GM19023 (cell line): ENCODE results near the gene TCF4.

Experiments used
- ATAC-seq: cut with Tn5 transposase; IDR thresholded peaks from one replicate; pipeline ENCODE4 v1.9.1; 2021; ENCODE audit warnings: mild to moderate bottlenecking, moderate library complexity; ENCODE audit not compliant: unreplicated experiment

The TCF4 gene

DNA sequence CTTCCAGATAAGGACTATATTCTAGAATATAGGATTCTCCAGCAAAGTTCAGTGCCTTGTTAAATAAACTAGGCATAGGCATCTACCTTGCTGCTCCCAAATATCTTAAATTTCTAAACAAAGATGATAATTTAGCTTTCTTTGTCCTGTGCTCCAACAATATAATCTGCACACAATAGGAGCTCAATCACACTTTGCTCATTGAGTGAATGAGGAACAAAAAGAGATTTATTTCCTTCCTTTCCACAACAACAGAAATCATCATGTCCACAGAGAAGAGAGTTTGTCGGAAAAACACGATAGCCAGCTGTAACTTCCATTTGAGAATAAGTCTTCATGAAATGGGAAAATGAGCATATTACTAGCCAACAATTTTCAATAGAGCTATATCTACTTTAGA is 256.7 kb downstream of the TCF4 start:
- ATAC-seq: no peak

DNA sequence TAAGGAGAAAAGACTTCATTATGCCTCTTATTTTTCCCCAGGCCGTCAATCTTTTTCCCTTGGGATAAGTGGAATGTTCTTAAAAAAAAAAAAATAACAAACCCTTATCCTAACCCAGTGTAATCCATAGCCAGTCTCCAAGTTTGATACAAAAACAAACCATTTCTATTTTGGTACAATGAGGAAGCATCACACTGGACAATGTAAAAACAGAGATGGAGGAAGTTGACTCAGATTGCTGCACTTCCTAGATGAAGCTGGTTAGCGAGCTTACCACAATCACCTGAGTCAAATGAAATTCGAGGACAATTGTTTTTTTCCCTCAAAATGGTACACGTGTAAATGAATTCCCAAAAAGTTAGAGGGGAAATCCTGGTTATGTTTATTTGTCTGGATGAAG is 259.7 kb downstream of the TCF4 start:
- no peak for ATAC-seq

DNA sequence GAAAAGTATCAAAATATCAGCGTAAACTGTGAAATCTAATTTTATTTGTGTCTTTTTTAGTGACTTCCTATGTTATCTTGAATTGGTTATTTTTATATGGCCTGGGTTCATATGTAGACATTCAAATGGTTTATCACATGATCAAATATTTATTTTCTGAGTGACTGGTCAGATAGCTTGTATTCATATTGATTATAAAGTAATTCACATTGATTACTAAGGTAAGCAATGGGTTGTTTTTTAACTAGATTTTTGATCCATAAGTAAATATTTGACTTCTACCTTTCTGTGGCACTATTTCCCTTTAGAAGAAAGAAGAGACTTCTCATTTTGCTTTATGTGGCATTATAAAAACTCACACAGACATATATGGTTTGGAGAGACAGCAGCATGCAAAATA is 260.5 kb downstream of the TCF4 start:
- no peak for ATAC-seq

DNA sequence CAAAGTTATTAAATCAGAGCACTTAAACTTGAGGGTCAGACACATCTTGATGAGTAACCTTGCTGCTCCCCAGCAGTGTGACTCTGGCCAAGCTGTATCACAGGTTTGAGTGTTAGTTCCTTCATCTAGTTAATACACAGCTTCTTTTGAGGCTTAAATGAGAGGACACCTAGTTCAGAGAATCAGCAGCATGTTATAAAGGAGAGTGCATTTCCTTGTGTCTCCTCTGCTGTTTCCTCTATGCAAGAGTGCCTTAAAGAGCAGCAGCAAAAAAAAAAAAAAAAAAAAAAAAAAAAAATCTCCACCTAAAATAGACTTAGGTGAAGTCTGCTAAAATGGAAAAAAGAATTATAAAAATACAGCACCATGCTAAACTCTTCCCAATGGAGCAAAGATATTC is 261.9 kb downstream of the TCF4 start:
- no peak for ATAC-seq

DNA sequence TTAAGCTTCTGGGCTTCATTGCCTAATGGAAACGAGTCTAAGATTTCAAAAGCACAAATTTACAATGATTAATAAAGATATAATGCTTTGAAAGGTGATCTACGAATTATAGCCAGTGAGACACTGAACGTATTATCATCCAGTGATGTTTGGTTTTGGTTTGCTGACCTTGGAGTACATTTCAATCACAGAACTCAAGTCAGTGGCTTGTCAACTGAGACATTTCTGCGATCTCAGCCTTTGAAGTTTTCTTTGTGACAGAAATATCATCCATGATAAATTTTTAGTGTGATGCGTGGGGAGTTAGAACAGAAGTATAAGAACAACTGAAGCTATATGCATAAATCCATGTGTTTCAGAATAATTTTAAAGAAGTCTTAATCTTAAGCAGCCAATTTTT is 263.8 kb downstream of the TCF4 start:
- ATAC-seq: no peak

DNA sequence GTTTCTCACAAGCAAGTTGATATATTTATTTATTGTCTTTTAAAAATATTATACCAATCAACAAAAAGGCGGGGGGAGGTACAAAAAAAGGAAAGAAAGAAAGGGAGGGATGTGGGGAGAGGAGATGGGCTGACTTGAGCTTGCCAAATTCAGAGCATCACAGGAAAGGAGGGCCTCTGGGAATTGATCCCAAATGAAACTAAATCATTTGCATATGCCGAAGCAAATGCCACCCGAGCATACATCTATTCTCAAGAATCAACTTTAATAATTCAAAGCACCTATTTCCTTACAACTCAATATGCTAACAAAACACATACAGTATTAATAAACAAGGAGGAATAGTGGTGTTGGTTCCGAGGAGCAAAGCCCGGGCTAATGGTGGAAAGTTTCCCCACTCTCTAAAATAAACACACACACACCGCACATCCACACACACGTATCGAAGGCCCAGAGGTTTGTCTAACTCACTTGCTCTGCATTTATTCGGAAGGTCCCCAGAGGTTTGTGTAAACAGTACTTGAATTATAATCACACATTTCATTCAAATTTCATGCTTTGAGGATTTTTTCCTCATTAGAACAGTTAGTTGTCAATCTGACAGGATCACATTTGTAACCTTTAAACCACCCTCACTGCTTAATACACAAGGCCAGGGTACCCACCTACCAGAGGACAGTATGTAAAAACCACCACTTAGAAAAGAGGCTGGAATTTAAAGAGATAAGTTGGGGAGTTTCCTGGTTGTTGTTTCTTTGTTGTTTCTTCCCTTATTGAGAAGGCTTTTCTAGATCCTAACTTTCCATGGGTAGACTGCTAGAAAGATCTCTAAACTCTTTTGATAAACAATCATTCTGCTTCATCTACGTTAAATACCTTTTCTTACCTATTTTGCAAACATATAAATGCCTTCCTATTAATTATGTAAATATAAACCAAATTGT is 264.7 kb downstream of the TCF4 start:
- ATAC-seq: no peak

DNA sequence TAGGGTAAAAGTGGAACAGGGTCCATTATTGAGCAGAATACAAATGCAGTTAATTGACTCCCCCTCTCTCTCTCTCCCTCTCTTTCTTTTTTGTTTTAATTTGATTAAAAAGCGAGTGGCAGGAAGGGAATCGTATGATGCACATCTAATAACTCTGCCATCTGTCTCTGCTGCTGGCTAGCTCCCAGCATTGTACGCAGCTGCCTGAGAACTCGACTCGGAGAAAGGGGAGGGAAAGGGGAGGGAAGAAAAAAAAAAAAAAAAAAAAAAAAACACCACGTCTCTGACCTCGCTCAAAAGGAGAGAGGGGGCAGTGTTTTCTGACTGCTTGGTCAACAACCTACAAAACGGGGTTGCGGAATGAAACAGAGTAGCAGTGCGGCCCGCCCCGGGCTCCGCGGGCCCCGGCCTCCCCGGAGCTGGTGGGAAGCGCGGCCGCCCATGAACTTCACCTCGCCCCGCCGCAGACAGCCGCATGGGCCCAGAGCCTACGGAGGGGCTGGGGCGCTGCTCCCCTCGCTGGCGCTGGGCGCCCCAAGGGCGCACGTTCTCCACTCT is 265.7 kb downstream of the TCF4 start:
- ATAC-seq: peak; percentile 71

DNA sequence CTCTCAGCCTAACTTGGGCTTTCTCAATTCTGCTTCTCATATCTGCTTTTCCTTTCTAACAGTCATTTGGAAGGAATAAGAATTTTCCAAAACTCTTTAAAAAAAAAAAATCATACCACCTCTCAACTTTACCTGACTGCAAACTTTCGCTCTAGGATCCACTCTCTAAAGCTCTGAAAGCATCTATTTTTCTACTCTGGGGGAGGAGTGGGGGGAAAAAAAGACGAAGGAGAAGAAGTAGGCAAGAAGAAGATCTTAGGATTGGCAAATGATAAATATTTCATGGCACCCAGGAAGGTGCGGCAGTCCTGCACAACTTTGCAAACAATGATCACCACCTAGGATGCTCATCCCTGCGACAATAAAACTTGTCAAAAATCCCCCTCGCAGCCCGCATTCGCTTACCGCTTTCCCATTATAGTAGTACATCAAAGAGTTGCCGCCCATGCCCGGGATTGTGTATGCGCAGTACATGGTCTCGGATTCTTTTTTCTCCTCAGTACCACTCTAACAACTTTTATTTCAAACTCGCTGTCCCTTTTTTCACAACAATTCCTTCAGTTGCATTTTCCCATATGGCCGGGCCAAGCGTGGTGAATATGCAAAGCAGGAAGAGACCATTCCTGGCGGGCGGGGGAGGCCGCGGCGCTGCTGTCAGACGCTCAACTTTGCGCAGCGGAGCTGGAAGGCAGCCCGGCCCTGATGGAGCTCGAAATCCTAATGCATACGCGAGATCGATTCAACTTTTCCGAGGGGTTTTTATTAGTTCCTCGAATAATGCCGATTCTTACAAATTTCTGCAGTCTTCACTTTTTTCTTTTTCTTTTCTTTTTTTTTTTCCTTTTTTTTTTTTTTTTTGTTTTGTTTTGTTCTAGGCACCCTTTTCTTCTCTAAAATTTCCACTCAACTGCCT is 266.5 kb downstream of the TCF4 start:
- ATAC-seq: peak; percentile 71

DNA sequence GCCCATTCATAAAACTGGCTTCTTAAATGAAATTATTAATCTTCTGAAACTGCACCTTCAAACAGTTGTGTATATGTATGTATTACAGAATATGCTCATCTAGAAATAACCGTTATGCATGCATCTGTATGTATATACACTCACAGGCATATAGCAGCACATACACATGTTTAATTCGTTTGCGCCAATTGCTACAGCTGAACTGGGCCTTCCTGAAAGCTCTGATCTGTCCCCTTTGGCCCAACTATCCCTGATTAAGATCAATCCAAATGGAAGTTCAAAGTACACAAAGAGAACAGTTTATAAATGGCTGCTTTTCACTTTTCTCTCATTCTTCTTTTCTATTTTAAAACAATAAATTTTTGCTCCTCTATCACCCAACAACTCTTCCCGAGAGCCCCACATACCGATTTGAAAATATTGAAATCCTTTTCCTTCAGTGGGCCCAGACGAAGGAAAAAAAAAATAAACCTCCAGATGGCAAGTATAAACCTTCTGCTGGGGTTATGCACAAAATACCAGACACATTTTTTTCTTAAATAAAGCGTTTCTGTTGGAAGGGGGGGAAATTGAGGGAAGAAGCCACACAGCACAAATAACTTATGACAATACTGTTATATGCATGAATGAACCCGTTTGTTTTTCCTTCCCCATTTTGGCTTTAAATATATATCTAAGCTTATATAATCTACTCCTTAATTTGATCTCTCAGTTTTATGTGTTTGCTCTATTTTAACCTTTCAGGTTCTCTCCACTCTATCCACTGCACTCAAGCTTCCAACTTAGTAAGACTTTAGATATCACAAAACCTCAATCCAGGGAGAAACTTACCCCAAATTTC is 267.3 kb downstream of the TCF4 start:
- ATAC-seq: no peak

DNA sequence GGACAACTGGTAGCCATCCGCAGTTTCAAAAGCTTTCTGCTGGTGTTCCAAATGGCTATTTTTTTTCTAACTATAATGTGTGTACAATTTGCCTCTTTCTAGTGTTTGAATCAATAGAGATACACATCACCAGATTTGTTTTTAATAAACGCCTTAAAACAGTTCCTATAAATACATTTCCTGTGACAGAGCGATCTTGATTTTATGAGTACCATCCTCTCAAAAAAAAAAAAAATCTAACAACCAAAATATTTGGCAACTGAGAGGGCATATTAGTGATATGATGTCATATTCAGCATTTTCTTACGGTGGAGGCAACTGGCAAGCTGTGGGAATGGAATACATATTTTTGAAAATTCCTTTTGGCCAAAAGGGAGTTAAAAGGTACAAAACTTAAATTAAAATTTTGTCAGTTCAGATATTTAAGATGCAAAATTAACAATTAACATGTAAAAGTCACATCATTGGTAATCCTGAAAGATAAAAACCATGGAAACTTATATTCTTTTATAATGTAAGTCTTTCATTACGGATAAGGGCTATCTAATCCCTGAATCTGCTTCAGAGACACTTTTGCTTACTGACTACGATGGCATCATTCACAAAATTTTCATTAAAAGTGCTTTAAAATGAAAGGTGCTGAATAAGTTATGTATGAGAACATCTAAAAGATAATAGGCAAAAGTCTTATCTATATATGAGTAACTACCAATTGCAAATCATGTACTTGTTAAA is 268.4 kb downstream of the TCF4 start:
- no peak for ATAC-seq

DNA sequence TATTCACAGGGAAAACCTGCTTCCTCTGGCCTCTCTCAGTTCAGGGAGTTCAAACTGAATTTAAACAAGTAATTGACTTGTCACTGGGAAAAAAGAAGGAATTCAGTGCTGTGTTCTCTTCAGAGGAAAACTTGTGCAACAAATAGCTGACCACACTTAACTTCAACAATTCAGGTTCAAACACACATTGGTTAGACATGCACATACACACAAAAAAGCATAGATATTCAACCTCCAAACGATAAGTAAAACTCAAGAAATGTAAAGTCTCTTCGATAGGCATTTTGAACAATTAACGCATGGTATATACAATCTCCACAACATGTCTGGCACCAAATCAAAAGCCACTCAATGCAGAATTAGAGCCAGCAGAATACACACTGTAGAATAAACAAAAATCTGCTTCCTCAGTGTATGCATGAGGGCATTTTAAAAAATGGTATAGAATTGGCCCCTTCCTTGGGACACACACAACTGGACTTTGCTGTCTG is 269.0 kb downstream of the TCF4 start:
- ATAC-seq: no peak

DNA sequence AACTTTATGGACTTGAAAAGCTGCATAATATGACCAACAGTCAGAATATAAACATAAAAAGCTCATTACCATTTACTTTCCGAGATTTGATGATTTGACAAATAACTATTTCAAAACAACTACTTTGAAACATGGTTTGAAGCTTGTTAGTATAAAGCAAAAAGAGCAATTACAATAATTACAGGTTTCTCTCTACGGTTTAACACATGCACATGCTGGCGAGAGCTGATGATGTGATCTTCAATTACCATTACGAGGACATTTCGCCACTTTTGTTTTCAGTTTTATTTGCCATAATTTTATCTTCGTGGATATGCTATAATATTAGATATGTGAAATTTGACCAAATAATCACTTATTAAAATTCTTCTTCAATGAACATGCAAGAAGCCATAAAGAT is 270.1 kb downstream of the TCF4 start:
- no peak for ATAC-seq

DNA sequence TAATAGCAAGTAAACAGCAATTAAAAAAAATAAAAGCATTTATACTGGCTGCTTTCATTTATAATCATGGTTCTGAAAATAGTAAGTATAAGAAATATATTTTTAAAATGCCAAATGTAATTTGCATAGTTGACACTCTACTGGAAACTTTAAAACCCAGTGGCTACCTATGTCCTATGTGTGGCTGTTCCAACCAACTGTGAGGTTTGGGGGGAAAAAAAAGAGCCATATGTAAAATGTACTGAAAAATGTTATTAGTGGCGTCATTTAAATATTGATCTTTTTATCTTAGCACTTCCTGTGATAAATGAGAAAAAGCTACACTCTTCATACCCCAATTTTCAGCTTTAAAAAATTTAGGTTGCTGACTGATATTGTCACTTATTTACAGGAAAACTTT is 270.7 kb downstream of the TCF4 start:
- no peak for ATAC-seq

DNA sequence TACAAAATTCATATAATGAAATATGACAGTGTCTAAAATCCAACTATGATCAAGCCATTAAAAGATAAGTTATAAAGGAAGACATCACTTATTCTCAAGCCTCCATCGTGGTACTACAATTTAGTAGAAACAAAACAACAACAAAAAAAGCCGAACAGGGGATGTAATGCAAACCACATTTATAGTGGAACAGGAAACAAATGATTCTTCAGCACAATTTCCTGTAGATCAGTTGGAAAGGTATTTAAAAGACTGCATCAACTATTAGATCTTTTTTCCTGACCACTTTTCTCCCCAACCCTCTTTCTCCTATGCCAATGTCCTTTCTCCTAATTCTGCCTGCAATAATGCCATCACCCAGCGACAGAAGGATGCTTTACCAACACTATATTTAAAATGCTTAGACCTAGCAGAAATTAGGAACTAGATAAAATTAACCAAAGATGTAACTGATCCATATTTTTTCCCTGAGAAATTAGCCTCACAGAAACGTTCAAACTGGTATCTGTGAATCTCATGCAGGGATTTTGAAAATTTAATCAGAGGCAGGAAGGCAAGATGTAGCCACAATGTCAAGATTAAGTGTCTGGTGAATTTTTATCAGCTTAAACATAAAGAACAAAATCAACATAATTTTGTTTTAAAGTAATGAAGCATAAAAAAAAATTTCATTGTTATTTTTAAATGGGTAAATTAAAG is 271.4 kb downstream of the TCF4 start:
- ATAC-seq: no peak

DNA sequence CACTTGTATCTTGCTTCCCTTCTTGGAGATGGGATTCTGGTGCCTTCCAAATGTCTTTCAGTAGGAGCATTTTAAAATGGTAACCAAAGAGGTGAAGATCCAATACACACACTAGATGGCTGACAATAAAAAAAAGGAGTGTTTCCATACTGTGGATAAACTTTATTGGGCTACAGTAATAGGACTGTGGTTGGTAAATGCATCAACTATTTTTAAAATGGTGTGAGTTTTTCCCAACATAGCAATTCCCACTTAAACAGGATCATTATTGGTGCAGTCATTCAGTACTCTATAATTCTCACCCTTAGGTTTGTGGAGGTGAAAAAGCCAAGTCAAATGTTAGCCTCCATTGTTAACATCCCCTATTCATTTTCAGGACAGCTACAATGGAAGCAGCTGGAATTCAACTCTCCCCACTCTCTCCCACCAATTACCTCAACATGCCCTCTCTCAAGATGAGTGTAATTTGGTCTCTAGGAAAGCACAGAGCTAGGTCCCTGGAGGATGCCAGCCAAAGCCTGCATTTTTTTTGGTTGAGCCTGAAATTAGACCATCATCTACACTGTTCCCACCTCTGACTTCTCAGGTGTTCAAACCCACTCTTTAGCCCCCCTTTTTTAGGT is 273.3 kb downstream of the TCF4 start:
- ATAC-seq: no peak

DNA sequence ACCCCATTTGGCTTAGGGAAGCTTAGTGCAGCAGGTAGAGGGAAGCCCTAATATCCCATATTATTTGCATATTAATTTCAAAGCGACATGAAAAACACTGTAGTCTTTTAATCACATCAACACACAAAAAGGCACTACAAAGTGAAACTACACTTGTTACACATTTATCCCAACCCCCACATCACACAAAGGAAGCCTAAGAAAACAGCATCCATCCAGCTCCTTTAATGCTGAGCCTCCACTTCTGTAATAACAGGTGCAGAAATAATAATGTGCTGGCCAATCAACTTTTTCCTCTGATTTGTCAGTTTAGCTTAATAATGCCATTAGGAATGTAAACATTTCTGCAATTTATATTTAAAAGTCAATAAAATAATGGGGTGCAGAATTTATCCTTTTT is 274.0 kb downstream of the TCF4 start:
- ATAC-seq: no peak

DNA sequence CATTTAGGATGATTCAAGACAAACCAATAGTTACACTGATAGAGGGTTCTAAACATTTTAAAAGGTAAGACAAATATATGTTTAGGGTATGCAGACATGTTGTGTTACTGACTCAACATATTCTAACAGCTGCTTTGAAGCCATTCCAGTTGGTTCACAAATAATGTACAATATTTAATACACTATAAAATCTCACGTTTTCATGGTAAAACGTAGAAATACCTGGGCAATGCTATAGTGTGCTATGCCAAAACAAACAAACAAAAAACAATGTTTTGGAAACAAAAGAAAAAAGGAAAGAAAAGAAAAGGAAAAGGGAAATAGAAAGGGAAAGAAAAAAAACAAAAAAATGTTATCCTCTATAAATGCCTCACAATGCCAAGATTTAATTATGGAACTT is 277.1 kb downstream of the TCF4 start:
- ATAC-seq: no peak

DNA sequence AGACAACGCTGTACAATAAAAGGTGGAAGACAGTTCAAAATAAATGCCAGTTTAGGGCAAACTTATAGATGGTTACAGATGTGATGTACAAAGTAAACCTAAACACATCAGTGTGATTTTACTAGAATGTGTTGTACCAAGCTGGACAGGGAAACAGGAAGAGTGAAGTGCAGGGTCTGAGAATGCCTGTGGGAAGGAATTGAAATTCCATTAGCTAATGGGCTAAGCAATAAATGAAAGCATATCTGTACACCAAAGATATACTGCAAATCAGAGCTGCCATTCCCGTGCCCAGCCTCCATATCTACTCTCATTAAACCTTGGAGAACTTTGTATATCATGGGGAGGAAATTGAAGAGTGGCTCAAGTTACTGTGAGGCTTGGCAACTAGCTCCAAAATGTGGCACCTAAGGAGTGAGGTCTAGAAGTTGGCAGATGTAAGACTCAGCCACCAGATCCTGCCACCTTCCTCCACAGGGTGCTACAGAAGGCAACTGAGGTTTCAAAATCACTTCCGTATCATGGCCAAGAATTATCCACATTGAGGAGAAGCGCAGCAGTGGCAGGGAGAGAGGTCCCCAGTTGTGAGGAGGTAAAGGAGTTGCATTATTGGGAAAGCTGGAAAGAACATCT is 277.8 kb downstream of the TCF4 start:
- ATAC-seq: no peak
